ENCODE data around the gene TASOR. TPM values are rescaled to one million over a fixed set of nuclear protein-coding genes. Genes with fewer than 3 reads are reported as not detected.
A peak's percentile ranks its signal among the peaks of the same experiment; 100 is the strongest.

TASOR gene
- total and polyA plus RNA-seq, 2 experiments from 2014 or later, result 9.3 to 64.0 TPM

DNA sequence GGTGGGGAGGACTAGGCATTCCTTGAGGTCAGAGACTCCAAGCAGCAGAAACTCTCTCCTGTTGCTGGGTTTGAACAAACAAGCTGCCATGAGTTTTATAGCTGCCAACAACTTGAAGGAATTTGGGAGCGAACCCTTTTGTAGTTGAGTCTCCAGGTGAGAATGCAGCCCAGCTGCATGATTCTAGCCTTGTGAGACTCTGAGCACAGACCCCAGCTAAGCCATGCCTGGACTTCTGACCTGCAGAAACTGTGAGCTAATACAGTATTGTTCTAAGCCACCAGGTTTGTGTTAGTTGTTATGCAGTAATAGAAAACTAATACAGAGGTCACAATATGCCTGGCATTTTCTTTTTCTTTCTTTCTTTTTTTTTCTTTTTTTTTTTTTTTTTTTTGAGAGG, 6.2 kb upstream of the TASOR start:
- Histone ChIP-seq H3K4me2 (no peak overlapping the region), H3K27ac (no peak overlapping the region), H4K20me1 (ENCODE audit: insufficient read depth, poor library complexity, severe bottlenecking) (no peaks in the 10 kb centered on the region), H3K36me3 (replicated peaks; ENCODE audit: insufficient read depth, low read depth) (no peaks in the 10 kb centered on the region), H2AFZ (no peak overlapping the region), H3K9me3 (ENCODE audit: low read depth) (no peaks in the 10 kb centered on the region), H3K4me1 (ENCODE audit: insufficient read depth) (no peaks in the 10 kb centered on the region), H3K79me2 (no peaks in the 10 kb centered on the region), H3K4me3 (no peak overlapping the region), H3K27me3 (no peaks in the 10 kb centered on the region), H3K9me2 (replicated peaks; ENCODE audit: insufficient read depth) (no peaks in the 10 kb centered on the region)
- TF ChIP-seq, protein P1, sequence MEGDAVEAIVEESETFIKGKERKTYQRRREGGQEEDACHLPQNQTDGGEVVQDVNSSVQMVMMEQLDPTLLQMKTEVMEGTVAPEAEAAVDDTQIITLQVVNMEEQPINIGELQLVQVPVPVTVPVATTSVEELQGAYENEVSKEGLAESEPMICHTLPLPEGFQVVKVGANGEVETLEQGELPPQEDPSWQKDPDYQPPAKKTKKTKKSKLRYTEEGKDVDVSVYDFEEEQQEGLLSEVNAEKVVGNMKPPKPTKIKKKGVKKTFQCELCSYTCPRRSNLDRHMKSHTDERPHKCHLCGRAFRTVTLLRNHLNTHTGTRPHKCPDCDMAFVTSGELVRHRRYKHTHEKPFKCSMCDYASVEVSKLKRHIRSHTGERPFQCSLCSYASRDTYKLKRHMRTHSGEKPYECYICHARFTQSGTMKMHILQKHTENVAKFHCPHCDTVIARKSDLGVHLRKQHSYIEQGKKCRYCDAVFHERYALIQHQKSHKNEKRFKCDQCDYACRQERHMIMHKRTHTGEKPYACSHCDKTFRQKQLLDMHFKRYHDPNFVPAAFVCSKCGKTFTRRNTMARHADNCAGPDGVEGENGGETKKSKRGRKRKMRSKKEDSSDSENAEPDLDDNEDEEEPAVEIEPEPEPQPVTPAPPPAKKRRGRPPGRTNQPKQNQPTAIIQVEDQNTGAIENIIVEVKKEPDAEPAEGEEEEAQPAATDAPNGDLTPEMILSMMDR (IDR thresholded peaks at IDR 0.05; ENCODE audit: poor library complexity), result no peak
- TF ChIP-seq EZH2 (IDR thresholded peaks at IDR 0.05; ENCODE audit: borderline replicate concordance) (no peak), EZH2phosphoT487 (IDR thresholded peaks at IDR 0.05; ENCODE audit: low read depth, severe bottlenecking, unreplicated experiment) (no peak)
- WGBS (ENCODE audit: low lambda C conversion rate, missing lambda C conversion rate), result 82% methylated on average over 1 of the region's 1 CpG
- DNase-seq (ENCODE audit: low spot score), result peak; percentile 33

DNA sequence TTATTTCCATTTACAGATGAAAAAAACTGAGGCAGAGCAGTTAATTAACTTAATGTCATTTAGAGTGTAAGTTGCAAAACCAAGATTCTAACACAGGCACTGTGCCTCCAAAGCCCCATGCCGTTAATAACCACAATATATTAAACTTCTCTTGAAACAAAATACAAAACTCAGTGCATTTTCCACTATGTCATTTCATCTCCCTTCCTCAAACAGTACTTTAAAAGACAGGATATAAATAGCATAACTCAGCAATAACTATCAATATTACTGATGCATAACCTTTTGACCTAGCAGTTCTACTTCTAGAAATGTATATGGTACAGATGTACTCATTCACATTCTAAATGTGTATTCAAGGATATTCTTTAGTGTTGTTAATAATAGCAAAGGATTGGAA, 5.1 kb upstream of the TASOR start:
- 88% methylated on average over 1 of the region's 1 CpG for WGBS (ENCODE audit: low lambda C conversion rate, missing lambda C conversion rate)
- peaks cover 4% of the 10 kb centered on the region for H3K9me3 ChIP-seq (ENCODE audit: low read depth)

DNA sequence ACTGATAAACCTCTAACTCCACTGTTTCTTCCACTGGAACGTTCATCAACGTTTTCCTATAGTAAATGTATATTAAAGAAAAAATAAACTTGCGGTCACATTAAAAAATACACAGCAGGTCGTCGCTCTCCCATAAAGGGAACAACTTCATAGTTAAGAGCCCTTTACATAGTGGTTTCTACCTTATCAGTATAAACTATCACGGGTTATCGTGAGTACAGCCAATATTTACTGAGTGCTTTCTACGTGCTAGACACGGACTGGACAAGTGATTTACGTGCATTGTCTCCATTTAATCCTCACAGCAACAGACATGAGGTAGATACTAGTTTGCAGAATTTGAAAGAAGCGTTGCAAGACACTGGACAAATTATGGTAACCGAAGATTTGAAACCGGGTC, 964 bp upstream of the TASOR start:
- no peak for TF ChIP-seq EZH2 (IDR thresholded peaks at IDR 0.05; ENCODE audit: borderline replicate concordance)
- TF ChIP-seq EZH2phosphoT487 (IDR thresholded peaks at IDR 0.05; ENCODE audit: low read depth, severe bottlenecking, unreplicated experiment), result no peak
- TF ChIP-seq, protein P1 (IDR thresholded peaks at IDR 0.05; ENCODE audit: poor library complexity), result no peak
- WGBS (ENCODE audit: low lambda C conversion rate, missing lambda C conversion rate), result 75% methylated on average over 13 of the region's 13 CpGs
- Histone ChIP-seq H3K9me2 (replicated peaks; ENCODE audit: insufficient read depth) (no peaks in the 10 kb centered on the region), H3K9me3 (ENCODE audit: low read depth) (peaks cover 4% of the 10 kb centered on the region), H3K27me3 (no peaks in the 10 kb centered on the region), H3K4me2 (no peak overlapping the region), H4K20me1 (ENCODE audit: insufficient read depth, poor library complexity, severe bottlenecking) (no peaks in the 10 kb centered on the region), H2AFZ (no peak overlapping the region), H3K79me2 (peaks cover 36% of the 10 kb centered on the region), H3K4me1 (ENCODE audit: insufficient read depth) (peaks cover 3% of the 10 kb centered on the region), H3K36me3 (replicated peaks; ENCODE audit: insufficient read depth, low read depth) (no peaks in the 10 kb centered on the region), H3K4me3 (no peak overlapping the region), H3K27ac (no peak overlapping the region)
- no peak for DNase-seq (ENCODE audit: low spot score)

More for the DNA sequence above, 5.1 kb upstream of the TASOR start:
- TF ChIP-seq EZH2 (IDR thresholded peaks at IDR 0.05; ENCODE audit: borderline replicate concordance), result no peak
- TF ChIP-seq EZH2phosphoT487 (IDR thresholded peaks at IDR 0.05; ENCODE audit: low read depth, severe bottlenecking, unreplicated experiment), result no peak
- TF ChIP-seq, protein P1 (IDR thresholded peaks at IDR 0.05; ENCODE audit: poor library complexity), result no peak
- no peaks in the 10 kb centered on the region for H3K36me3 ChIP-seq (replicated peaks; ENCODE audit: insufficient read depth, low read depth)
- DNase-seq (ENCODE audit: low spot score), result no peak
- no peak overlapping the region for H2AFZ ChIP-seq
- H3K79me2 ChIP-seq, result peaks cover 4% of the 10 kb centered on the region
- no peaks in the 10 kb centered on the region for H3K27me3 ChIP-seq
- H3K4me2 ChIP-seq, result no peak overlapping the region
- H3K9me2 ChIP-seq (replicated peaks; ENCODE audit: insufficient read depth), result no peaks in the 10 kb centered on the region
- no peak overlapping the region for H3K27ac ChIP-seq
- H4K20me1 ChIP-seq (ENCODE audit: insufficient read depth, poor library complexity, severe bottlenecking), result no peaks in the 10 kb centered on the region
- no peak overlapping the region for H3K4me3 ChIP-seq
- no peaks in the 10 kb centered on the region for H3K4me1 ChIP-seq (ENCODE audit: insufficient read depth)

All from hepatocyte (in vitro differentiated cells).